Epithelial cell of proximal tubule (primary cell): ENCODE data around the gene RPS5. TPM values are rescaled to one million over a fixed set of nuclear protein-coding genes. Genes with fewer than 3 reads are reported as not detected.

ENCODE experiments used
- DNase-seq: peaks from one replicate; pipeline ENCODE4 v3.0.0-alpha.2; 2011; ENCODE audit warnings: low read depth
- H3K4me3 ChIP-seq: 2 replicates; pipeline ENCODE4 v1.5.1; 2011; ENCODE audit warnings: low read depth, mild to moderate bottlenecking, low read length
- CTCF ChIP-seq: conservative IDR thresholded peaks from 2 replicates; pipeline ENCODE4 v1.5.1; 2012; ENCODE audit warnings: low read depth, mild to moderate bottlenecking, low read length
- total RNA-seq: library from RNA; depleted of rRNA; stranded (reverse); fragments of >200 nt; gene quantifications from 2 replicates; pipeline ENCODE4 v1.2.3, GENCODE V29; 2015

Gene RPS5
- total RNA-seq, 1 donor from 2014 or later, result 1,628 TPM

DNA sequence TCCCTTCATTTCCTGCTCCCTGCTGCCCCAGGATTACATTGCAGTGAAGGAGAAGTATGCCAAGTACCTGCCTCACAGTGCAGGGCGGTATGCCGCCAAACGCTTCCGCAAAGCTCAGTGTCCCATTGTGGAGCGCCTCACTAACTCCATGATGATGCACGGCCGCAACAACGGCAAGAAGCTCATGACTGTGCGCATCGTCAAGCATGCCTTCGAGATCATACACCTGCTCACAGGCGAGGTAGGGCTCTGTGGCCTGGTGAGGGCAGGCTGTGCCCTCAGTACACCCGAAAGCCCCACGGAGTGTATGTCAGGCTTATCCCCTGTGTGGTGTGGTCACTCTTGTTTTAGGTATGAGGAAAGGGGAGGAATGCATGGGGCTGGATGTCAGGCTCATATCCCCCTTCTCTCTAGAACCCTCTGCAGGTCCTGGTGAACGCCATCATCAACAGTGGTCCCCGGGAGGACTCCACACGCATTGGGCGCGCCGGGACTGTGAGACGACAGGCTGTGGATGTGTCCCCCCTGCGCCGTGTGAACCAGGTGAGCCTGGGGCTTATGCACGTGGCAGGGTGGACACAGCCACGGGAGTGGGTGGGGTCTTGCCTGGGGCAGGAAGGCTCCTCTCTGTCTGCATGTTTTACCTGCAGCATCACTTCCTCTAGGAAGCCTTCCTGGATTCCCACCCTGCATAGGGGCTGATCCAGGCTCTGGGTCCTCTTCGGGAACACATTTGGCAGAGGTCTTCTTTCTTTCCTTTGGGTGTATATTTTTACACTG lies 6.1 kb downstream of the RPS5 start:
- H3K4me3 ChIP-seq, result no peak overlapping the region
- DNase-seq, result no peak
- TF ChIP-seq CTCF, result no peak

DNA sequence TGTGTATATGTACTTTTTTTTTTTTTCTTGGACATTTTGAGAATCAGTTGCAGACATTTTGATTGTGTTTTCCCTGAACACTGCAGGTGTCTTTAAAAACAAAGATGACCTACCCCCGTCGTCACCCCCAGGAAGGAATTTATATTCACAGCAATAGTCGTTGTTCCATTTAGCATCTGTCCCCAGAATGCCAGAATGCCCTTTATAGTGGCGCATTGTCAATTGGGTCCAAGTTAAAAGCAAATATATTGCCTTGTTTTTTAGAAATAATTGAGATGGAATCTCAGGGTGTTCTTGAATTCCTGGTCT lies 6.6 kb downstream of the RPS5 start:
- TF ChIP-seq CTCF, result no peak
- DNase-seq, result no peak
- H3K4me3 ChIP-seq, result no peak overlapping the region

DNA sequence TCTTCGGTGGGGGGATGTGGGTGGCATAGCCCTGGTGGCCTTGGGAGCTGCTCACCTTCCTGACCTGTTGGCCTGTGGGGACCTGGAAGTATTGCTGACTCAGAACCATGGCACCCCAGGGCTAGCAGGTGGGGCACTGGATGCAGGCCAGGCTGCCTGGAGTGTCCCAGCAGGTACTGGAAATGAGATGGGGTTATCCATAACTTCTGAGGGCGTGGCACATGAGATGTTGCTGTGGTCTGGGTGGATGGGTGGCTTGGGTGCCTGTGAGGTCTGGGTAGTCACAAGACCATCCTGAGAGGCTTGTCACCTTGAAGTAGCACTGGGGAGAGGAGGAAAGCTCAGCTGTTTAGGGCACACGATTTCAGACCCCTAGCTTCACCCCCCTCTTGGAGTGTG lies 7.8 kb downstream of the RPS5 start:
- H3K4me3 ChIP-seq, result no peak overlapping the region
- TF ChIP-seq CTCF, result no peak
- DNase-seq, result no peak

DNA sequence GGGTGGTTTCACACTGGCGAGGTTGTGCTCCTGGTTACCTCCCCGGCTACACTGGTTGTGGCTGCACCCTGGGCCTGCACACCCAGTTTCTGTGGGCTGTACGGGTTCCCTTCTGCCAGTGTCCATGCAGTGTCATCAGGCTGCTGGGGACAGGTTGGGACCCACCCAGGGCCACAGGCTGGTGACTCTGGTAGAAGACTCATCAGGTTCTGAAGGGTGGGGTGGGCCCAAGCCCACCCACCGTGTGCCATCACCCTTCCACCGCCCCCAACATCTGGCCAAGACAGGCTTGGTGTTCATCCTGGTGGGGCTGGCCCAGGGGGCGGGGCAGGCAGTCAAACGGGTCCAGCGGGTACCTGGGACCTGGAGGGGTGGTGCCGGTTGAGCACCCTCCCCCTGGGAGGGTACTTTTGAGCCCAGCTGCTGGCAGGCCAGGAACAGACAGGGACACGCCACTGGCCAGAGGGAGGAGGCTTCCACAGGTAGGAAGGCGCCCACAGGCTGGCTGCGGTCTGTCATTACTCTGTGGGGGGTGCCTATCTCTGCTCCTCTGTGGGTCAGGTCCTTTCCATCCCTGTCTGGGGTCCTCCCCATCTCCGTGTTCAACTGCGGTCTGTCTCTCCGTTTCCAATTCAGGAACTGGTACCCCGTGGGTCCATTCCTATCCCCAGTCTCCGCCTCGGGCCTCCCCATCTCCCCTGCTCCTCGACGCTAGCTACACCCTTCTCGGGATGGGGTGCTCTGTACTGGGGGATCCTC lies 8.3 kb downstream of the RPS5 start, which contains the start of gene RNF225:
RNF225 (plus strand) TSS at position 437 of the 759 bp plus-strand sequence. CDS start 434 bp downstream, outside the sequence.
- no peak for DNase-seq
- no peak within 1 kb of the TSS for H3K4me3 ChIP-seq
- no peak for TF ChIP-seq CTCF

DNA sequence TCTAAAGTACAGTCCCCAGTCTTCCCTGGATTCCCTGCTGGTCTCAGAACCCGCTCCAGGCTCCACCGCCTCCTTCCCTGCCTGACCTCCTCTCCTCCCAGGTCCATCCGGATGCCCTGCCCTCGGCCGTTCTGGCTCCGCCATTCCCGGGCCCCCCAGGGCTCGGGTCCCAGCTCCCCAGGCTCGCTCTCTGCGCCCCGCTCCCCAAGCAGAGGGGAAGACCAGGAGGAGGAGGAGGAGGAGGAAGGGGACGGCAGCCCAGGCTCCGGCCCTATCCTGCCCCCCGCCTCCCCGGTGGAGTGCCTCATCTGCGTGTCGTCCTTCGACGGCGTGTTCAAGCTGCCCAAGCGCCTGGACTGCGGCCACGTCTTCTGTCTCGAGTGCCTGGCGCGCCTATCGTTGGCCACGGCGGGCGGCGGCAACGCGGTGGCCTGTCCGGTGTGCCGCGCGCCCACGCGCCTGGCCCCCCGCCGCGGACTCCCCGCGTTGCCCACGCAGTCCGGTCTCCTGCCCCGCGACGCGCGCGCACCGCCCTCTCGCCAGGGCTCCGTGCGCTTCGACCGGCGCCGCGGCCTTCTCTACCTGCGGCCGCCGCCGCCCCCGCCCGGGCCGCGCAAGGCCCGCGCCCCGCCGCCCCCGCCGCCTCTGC lies 9.0 kb downstream of the RPS5 start:
- H3K4me3 ChIP-seq, result no peak overlapping the region
- no peak for TF ChIP-seq CTCF
- no peak for DNase-seq

DNA sequence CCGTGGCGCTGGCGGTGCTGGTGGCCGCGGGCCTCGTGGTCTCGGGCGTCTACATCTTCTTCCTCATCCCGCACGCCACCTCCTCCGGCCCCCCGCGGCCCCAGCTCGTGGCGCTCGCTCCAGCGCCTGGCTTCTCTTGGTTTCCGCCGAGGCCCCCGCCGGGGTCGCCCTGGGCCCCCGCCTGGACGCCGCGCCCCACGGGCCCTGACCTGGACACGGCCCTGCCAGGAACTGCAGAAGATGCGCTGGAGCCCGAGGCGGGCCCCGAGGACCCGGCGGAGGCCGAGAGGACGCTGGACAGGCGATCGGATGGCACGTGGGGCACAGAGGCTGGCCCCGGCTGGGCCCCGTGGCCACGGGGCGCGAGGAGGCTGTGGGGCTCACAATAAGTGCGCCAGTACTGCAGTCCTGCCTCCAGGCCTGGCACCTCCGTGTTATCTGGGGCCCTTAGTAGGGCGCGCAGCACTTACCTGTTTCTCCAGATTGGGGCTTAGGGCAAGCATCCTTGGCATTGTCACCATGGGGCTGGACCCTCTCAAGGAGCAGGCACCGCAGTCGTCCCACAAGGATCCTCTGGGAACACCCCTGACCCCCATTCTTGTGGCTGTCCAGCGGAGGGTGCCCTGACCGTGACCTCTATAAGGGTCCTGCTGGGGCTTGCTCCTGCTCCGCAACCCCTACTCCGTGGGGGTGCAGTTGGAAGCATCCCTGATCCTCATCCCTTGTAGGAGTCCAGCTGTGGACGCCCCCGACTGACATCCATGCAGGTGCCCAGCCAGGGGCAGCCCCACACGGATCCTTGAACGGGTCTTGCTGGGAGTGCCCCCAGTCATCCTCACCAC lies 9.8 kb downstream of the RPS5 start:
- H3K4me3 ChIP-seq, result no peak overlapping the region
- DNase-seq, result no peak
- TF ChIP-seq CTCF, result no peak
